GM18517 (cell line): ENCODE data around the gene EIF3A.
A peak's percentile ranks its signal among the peaks of the same experiment; 100 is the strongest.

ENCODE experiments used
- ATAC-seq: cut with Tn5 transposase; IDR thresholded peaks from one replicate; pipeline ENCODE4 v1.9.1; 2021; ENCODE audit warnings: mild to moderate bottlenecking, moderate library complexity; ENCODE audit not compliant: unreplicated experiment

The EIF3A gene

GRCh38 chr10:119022846-119023552 is 57.6 kb downstream of the EIF3A start:
- ATAC-seq = no peak

DNA sequence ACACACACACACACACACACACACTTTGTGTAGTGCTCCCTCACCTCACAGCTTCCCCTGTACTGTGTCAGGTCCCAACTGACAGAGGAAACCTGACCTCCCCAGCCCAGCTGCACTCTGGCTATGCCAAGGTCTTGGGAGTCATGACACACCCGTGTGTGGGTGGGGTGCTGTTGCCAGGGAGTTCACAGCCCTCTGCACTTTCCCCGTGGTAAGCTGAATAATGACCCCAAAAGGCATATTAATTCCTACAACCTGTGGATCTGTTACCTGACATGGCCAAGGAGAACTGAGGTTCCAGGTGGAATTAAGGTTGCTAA is 60.0 kb downstream of the EIF3A start:
- no peak for ATAC-seq

- ATAC-seq = no peak
Measured at GRCh38 chr10:119007211-119007574, 73.4 kb downstream of the EIF3A start.

GRCh38 chr10:119006451-119007210 is 74.0 kb downstream of the EIF3A start:
- ATAC-seq = no peak

- no peak for ATAC-seq
Measured at GRCh38 chr10:119005362-119006043, 75.1 kb downstream of the EIF3A start.

DNA sequence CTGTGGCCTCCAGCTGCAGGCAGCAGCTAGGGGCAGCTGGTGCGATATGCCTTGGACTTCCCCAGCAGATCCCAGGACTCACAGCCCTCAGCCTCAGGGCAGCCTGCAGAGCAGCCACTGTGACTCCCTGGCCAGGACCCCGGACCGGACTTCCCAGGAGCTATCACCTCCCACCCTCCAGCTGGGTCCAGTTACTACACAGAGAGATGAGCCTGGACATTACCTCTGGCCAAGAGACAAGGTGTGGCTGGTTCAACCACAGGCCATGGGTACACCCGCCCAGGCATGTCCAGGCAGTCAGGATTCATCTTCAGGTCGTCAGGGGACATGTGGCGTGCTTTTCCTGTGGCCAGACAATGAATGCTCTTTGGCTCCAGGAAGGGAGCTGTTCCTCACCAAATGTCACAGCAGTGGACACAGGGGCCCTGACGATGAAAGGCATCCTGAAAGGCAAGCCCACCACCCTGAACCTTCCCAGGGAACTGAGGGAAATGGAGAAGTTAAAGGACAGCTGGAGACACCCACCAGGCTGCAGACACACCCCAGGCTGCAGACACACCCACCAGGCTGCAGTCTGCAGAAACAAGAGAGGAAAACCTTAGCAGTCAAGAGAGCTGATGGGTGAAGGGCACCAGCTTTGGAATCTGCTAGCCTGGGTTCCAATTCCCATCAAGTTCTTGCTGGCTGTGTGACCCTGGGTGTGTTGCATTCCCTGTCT is 76.9 kb downstream of the EIF3A start:
- ATAC-seq = no peak

GRCh38 chr10:119001717-119002500 is 78.7 kb downstream of the EIF3A start:
- no peak for ATAC-seq

DNA sequence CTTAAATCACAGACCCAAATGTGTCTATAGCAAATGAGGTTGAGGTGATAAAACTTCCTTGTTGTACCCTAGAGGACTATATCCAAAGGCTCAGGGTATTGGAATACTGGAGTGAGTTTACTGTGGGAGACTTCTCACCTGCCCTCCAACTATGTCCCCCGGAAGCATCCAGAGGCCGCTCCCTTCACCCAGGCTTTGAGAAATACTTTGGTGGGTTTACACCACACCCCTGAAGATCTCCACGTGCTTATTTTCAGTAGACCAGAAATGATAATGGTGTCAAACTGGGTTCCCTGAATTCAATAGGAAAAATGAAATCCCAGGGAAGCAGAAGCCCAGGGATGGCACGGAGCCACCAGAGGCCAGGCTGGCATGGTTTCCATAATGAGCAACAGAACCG is 82.4 kb downstream of the EIF3A start:
- no peak for ATAC-seq

- no peak for ATAC-seq
Measured at GRCh38 chr10:118997379-118997778, 83.2 kb downstream of the EIF3A start.

GRCh38 chr10:118995739-118996138 is 84.9 kb downstream of the EIF3A start:
- no peak for ATAC-seq

- no peak for ATAC-seq
Measured at GRCh38 chr10:118994321-118994720, 86.3 kb downstream of the EIF3A start.

- ATAC-seq = no peak
Measured at GRCh38 chr10:118993214-118993613, 87.4 kb downstream of the EIF3A start.

DNA sequence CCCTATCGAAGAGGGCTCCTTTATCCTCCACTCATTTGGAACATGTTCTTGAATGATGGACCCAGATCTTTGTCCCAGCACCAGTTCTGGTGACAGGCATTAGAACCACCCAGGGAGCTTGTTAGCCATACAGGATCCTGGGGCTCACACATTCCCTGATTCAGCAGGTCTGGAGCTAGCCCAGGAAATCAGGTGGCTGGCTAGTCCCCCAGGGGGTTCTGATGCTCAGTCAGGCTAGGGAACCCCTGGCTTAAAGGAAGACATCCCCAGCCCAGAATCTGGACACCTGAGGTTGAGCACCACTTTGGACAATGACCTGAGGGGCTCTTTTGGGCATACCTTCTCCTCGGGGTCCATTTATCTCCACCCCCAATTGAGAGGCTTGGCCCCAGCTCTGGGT is 88.1 kb downstream of the EIF3A start:
- no peak for ATAC-seq

DNA sequence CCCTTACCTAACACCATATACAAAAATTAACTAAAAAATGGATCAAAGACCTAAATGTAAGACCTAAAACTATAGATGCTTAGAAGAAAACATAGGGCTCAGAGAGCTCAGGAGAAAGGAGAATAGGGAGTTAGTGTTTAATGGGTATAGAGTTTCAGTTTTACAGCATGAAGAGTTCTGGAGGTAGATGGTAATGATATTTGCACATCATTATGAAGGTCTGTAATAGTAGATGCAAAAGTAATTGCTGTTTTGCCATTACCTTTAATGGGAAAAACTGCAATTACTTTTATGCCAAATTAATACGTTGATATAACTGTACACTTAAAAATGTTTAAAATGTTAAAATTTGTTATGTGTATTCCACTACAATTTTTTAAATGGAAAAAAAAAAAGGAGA is 90.3 kb downstream of the EIF3A start:
- ATAC-seq = no peak

DNA sequence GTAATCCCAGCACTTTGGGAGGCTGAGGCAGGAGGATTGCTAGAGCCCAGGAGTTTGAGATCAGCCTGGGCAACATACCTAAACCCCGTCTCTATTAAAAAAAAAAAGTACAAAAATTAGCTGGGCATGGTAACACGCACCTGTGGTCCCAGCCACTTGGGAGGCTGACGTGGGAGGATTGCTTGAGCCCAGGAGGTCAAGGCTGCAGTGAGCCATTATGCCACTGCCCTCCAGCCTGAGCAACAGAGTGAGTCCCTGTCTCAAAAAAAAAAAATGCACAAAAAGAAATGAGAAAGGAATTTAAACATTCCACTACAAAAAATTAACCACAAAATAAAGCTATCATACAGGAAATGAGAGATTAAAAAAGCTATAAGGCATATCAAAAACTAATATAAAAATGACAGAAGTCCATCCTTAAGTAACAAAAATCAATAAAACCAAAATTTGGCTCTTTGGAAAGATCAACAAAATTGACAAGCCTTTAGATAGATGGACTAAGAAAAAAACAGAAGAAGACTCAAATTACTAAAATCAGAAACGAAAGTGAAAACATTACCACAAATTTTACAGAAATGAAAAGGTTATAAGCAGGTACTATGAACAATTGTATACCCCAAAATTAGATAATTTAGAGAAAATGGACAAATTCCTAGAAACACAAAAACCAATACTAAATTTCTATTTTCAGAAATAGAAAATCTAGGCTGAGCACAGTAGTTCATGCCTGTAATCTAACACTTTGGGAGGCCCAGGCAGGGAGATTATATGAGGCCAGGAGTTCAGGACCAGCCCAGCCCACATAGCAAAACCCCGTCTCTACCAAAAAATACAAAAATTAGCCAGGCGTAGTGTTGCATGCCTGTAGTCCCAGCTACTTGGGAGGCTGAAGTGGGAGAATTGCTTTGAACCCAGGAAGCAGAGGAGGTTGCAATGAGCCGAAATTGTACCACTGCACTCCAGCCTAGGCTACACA is 93.5 kb downstream of the EIF3A start:
- ATAC-seq = peak; percentile 93

DNA sequence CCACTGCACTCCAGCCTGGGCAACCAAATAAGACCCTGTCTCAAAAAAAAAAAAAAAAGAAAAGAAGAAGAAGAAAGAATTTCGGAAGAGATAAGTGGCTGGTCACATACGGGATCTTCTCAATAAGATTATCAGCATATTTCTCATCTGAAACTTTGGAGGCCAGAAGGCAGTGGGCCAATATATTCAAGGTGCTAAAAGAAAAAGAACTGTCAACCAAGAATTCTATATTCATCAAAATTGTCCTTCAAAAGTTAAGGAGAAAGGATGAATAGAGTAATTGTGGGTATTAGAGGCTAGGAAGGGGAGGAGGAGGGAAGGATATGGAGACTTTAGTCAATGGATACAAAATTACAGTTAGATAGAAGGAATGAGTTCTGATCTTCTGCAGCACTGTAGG is 95.0 kb downstream of the EIF3A start:
- no peak for ATAC-seq
